ENCODE data around the gene MRGPRF.

MRGPRF gene

GRCh38 chr11:69004411-69005182, 8.4 kb downstream of the MRGPRF start (continued):
- no peak for TF ChIP-seq ZIC2 (tag by site-specific recombination; IDR thresholded peaks at IDR 0.05)
- TF ChIP-seq HIC1 (tag by site-specific recombination; IDR thresholded peaks at IDR 0.05): no peak
- TF ChIP-seq ZNF426 (tag by site-specific recombination; IDR thresholded peaks at IDR 0.05): no peak
- no peak for TF ChIP-seq ZNF239 (tag by site-specific recombination; IDR thresholded peaks at IDR 0.05)
- TF ChIP-seq ZBTB48 (tag by site-specific recombination; IDR thresholded peaks at IDR 0.05): no peak
- no peak for TF ChIP-seq SALL2 (tag by site-specific recombination; IDR thresholded peaks at IDR 0.05; ENCODE audit: borderline replicate concordance)
- TF ChIP-seq ZBTB6 (tag by site-specific recombination; IDR thresholded peaks at IDR 0.05): no peak
- no peak for TF ChIP-seq GLIS1 (tag by site-specific recombination; IDR thresholded peaks at IDR 0.05)

- Histone ChIP-seq H3K27ac (ENCODE audit: extremely low read depth, low read depth, low read length) (no peak overlapping the region), H3K36me3 (ENCODE audit: control insufficient read depth in 2 of 2, insufficient read depth in 1 of 2, low read length in 2 of 2) (no peaks in the 10 kb centered on the region), H3K4me3 (ENCODE audit: low read depth, low read length) (no peak overlapping the region), H3K4me1 (ENCODE audit: control insufficient read depth, insufficient read depth, low read length) (no peaks in the 10 kb centered on the region), H3K9me3 (ENCODE audit: control insufficient read depth, insufficient read depth, low read depth, low read length) (no peaks in the 10 kb centered on the region)
- ChIA-PET CTCF (no interaction called here), POLR2A (no interaction called here)
- TF ChIP-seq ZNF701 (tag by site-specific recombination; IDR thresholded peaks at IDR 0.05): no peak
- no peak for TF ChIP-seq ZBTB11 (tag by site-specific recombination; conservative IDR thresholded peaks at IDR 0.05; ENCODE audit: low read depth)
- no peak for TF ChIP-seq ZNF548 (tag by site-specific recombination; IDR thresholded peaks at IDR 0.05)
- no peak for TF ChIP-seq ZNF510 (tag by site-specific recombination; IDR thresholded peaks at IDR 0.05; ENCODE audit: insufficient replicate concordance)
- no peak for TF ChIP-seq AEBP2 (tag by site-specific recombination; IDR thresholded peaks at IDR 0.05; ENCODE audit: borderline replicate concordance)
- TF ChIP-seq ZNF366 (tag by site-specific recombination; conservative IDR thresholded peaks at IDR 0.05): no peak
- no peak for TF ChIP-seq ZNF518A (tag by site-specific recombination; conservative IDR thresholded peaks at IDR 0.05; ENCODE audit: low read depth)
- no peak for TF ChIP-seq TCF7L2 (IDR thresholded peaks at IDR 0.05; ENCODE audit: borderline replicate concordance, low read depth, low read length)
- TF ChIP-seq REST (tag by site-specific recombination; IDR thresholded peaks at IDR 0.05): no peak
- TF ChIP-seq ZNF433 (tag by site-specific recombination; IDR thresholded peaks at IDR 0.05; ENCODE audit: low read depth): no peak
Observed at GRCh38 chr11:69003866-69004367, 9.1 kb downstream of the MRGPRF start.
